DOHH2 (cell line): Measurements from ENCODE around the gene DENND1A.

Source experiments
- EZH2phosphoT487 ChIP-seq: fragments of 200-600 bp; sonication (generic); IDR thresholded peaks from 2 replicates; pipeline ENCODE4 v1.6.1; 2017; ENCODE audit warnings: borderline replicate concordance, mild to moderate bottlenecking, antibody characterized with exemption, low read length, moderate library complexity, mixed read lengths
- TF ChIP-seq, protein P1 (sequence below): fragments of 200-600 bp; sonication (generic); IDR thresholded peaks from one replicate; pipeline ENCODE4 v1.5.1; 2014; ENCODE audit warnings: antibody characterized with exemption, mild to moderate bottlenecking, low read depth, low read length; ENCODE audit not compliant: poor library complexity, severe bottlenecking

DNA sequence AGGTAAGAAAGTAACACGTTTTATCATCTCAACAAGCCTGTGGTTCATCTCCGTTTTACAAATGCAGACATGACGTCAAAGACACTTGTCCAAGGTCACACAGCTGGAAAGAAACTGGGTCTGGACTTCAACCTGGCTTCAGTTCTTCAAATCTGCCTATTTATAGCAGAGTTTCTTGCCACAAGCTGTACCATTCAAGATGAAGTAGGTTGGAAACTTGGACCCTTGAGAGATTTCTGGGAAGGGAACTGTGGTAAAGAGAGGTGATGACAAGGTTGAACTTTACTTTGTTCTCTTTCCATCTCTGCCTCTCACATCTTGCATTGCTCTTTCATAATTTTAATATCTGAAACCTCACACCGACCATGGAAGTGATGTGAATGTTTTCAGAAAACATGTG lies 29.9 kb upstream of the DENND1A start:
- TF ChIP-seq, protein P1, sequence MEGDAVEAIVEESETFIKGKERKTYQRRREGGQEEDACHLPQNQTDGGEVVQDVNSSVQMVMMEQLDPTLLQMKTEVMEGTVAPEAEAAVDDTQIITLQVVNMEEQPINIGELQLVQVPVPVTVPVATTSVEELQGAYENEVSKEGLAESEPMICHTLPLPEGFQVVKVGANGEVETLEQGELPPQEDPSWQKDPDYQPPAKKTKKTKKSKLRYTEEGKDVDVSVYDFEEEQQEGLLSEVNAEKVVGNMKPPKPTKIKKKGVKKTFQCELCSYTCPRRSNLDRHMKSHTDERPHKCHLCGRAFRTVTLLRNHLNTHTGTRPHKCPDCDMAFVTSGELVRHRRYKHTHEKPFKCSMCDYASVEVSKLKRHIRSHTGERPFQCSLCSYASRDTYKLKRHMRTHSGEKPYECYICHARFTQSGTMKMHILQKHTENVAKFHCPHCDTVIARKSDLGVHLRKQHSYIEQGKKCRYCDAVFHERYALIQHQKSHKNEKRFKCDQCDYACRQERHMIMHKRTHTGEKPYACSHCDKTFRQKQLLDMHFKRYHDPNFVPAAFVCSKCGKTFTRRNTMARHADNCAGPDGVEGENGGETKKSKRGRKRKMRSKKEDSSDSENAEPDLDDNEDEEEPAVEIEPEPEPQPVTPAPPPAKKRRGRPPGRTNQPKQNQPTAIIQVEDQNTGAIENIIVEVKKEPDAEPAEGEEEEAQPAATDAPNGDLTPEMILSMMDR = no peak
- no peak for TF ChIP-seq EZH2phosphoT487
